IPS-11a (cell line): ENCODE data around the gene PRPSAP1.
"Not testable (repeated sequence)": the region's sequence is repeated elsewhere in the genome, so short reads cannot be mapped to it uniquely, and the experiment has no call there.

Experiments
- H3K4me3 ChIP-seq: one replicate; pipeline ENCODE4 v1.5.1; 2013; ENCODE audit warnings: low read depth, low read length, control low read depth

The PRPSAP1 gene

DNA sequence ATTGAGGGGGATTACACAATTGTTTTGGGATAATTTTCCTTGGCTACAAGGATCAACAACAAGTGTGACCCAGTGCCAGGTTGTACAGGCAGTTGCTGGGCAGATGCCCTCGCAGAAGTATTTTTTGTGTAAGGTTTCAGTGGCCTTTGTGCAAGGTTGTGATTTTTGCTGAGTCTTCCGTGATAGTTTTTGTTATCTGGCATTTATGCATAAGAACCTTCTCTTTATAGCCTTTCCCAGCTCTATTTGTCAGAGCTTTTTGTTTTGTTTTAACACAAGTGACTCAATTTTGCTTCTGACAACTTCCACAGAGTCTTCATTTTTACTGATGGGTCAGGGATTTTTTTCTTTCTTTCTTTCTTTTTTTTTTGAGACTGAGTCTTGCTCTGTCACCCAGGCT is 6.7 kb upstream of the PRPSAP1 start:
- no peak overlapping the region for H3K4me3 ChIP-seq

DNA sequence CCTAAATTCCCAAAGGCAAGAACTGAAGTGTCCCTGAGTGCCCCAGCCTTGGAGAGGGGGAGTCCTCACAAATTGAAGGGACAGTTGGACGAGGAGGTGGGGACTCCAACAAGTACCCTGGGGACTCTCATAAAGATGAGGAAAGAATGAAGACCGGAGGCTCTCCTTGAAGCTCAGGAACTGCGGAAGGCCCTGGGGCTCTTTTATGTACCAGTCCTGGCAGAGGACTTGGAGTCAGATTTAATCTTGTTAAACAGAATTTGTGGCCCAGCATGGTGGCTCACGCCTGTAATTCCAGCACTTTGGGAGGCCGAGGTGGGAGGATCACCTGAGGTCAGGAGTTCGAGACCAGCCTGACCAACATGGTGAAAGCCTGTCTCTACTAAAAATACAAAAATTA is 6.1 kb upstream of the PRPSAP1 start:
- H3K4me3 ChIP-seq: not testable (repeated sequence)

DNA sequence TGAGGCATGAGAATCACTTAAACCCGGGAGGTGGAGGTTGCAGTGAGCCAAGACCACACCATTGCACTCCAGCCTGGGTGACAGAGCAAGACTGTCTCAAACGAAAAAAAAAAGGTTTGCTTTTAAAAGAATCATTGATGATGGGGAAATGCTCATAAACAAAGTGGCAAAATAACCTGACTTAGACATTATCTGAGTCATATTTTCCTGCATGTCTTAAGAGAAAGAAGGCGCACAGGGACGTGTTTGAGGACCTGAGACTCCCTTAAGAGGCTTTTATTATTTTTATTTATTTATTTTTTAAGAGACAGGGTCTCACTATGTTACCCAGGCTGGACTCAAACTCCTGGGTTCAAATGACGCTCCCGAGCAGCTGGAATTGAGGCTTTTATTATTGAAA is 5.7 kb upstream of the PRPSAP1 start:
- no peak overlapping the region for H3K4me3 ChIP-seq

DNA sequence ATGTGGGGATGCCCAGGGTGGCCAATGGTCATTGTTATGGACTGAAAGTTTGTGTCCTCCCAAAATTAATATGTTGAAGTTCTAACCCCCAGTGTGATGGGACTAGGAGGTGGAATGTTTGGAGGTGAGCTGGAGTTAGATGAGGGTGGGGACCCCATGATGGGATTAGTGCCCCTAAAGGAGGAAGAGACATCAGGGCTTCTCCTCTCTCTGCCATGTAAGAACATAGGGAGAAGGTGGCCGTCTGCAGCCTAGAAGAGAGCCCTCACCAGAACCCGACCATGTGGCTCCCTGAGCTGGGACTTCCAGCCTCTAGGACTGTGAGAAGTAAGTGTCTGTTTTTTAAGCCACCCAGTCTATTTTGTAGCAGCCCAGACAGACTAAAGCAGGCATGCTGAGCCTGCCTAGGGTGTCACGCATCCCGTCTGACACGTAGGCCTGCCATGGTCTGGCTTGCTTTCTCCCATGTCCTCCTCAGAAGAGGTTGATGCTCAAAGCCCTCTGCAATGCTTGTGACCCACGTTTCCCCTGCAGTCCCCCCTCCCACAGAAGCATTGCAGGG is 4.0 kb upstream of the PRPSAP1 start:
- H3K4me3 ChIP-seq: no peak overlapping the region

DNA sequence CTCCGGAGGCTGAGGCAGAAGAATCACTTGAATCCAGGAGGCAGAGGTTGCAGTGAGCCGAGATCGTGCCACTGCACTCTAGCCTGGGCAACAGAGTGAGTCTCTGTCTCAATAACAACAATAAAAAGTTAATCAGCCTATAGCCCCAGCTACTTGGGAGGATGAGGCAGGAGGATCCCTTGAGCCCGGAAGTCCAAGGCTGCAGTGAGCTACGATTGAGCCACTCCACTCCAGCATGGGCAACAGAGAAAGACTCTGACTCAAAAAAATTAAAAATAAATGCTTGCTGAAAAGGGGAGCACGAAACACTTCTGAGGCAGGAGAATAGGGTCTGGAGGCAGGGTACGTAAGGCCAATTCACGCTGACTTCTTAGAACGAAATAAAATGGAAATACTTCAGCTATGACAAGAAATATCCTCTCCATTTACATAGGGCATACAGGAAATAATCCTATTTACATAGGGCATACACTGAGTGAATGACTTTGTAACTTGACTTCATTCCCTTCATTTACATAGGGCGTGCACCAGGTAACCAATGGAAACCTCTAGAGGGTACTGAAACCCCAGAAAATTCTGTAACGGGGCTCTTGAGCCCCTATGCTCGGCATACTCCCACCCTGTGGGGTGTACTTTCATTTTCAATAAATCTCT is 3.2 kb upstream of the PRPSAP1 start:
- no peak overlapping the region for H3K4me3 ChIP-seq

DNA sequence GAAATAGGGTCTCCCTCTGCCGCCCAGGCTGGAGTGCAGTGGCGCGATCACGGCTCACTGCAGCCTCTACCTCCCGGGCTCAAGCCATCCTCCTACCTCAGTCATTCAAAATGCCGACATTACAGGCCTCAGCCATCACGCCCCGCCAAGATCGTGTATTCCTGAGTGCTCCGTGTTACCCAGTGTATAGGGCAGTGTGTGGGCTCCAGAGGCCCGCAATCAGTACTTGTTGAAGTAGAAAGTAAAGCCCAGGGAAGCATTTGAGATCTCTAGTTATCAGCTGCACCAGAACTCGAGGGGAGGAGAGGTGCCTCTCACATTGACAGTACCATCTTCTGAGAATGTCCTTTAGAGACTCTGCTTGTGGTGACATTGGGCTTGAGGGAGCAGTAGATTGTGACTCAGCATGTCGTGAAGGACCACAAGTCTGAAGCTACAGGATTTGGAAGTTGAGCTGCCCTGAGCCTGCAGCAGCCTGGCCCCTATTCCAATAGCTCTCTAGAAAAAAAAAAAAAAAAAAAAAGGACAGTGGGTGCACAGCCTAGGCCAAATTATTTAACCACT is 1.1 kb upstream of the PRPSAP1 start:
- no peak overlapping the region for H3K4me3 ChIP-seq

DNA sequence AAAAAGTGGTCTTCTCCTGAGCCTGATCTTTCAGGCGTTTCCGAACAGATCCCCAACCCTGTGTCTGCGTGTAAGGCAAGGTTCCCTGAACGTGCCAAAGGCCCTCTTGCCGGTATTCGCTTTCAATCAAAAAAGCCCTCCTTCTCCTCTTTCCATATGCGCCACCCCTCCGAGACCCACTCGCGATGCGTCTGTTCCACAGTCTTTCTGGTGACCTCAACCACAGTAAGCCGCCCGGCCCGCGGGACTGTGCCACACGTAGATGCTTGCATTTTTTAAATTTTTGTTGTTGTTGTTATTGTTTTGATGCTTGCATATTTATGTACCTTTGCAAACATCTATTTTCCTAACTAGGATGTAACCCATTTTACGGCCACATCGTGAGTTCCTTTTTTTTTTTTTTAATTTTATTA is 607 bp upstream of the PRPSAP1 start:
- H3K4me3 ChIP-seq: peak overlapping the region; percentile 78

DNA sequence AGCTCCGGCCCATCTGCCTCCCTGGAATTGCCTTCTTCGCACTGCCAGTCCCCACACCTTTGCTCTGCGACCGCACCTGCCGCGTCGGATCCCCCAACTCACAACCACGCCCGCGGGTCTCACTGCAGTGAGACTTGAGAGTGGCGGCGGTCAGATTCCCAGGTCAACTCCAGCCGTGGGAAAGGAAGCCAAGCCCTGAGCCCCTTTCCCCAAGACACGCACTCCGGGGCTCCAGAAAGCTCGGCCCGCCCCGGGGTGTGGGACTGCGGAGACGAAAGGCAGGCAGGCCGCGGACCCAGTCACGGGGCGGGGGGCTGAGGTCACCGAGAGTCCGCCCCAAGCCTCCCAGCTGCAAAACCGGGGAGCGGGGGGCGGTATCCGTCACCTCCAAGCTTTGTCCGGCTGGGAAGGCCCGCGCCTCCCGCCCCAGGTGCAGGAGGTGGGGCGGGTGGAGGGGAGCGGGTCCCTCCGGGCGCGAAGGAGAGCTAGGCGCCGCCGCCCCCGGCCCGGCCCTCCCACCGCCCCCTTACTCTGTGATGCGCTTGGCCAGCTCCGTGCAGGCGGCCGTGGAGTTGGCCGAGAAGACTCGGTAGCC is 615 bp downstream of the PRPSAP1 start:
- H3K4me3 ChIP-seq: peak overlapping the region; percentile 78

DNA sequence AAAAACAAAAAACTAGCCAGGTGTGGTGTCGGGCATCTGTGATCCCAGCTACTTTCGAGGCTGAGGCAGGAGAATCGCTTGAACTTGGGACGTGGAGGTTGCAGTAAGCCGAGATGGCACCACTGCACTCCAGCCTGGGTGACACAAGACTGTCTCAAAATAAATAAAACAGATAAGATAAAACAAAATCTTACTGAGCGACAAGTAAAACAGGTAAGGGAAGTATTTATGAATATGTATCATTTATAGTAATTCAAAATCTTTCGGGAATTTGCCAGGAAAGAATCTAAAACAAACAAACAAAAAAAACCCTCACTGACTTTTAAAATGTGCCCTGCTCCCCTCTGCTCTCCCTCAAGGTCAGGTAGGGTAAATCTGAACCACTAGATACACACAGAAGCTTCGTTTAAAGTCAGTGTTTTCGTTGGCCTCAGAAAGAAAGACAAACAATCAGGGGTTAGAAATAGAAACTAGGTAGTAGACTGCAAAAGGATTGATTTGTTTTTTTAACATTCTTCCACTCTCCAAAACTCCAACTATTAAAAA is 2.1 kb downstream of the PRPSAP1 start:
- no peak overlapping the region for H3K4me3 ChIP-seq

DNA sequence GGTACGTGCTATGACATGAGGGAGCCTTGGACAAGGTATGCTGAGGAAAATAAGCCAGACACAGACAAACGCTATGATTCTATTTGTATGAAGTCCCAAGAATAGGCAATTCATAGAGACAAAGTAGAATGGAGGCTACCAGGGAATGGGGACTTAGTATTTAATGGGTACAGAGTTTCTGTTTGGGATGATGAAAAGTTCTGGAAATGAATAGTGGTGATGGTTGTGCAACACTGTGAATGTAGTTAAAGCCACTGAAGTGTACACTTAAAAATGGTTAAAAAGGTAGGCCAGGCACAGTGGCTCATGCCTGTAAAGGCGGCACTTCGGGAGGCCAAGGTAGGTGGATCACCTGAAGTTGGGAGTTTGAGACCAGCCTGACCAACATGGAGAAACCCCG is 3.3 kb downstream of the PRPSAP1 start:
- no peak overlapping the region for H3K4me3 ChIP-seq

DNA sequence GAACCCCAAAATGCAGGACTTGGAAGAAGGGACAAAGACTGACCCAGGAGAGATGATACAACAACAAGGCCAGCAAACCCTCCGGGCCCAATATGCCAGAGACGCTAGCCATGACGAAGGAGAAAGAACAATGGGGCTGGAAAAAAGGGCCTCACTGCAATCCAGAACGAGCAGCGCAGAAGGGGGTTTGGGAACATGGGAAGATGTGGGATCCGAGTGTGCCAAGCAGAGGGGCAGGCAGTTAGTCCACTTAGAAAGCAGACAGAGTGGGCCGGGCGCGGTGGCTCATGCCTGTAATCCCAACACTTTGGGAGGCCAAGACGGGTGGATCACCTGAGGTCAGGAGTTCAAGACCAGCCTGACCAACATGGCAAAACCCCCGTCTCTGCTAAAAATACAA is 6.8 kb downstream of the PRPSAP1 start:
- not testable (repeated sequence) for H3K4me3 ChIP-seq

DNA sequence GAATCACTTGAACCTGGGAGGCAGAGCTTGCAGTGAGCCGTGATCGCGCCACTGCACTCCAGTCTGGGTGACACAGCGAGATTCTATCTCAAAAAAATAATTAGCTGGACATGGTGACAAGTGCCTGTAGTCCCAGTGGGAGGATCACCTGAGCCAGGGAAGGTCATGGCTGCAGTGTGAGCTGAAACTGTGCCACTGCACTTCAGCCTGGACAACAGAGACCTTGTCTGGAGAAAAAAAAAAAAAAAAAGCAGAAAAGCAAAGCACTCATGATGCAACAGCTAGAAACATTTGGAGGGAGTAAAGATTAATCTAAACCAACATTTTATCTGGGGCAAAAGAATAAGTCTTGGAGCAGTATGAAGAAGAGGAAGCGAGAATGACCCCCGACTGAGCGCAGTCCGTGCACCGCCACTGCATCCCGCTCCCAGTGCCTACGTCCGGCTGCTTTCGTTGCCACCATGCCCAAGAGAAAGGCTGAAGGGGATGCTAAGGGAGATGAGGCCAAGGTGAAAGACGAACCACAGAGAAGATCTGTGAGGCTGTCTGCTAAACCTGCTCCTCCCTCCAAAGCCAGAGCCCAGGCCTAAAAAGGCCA is 8.2 kb downstream of the PRPSAP1 start:
- H3K4me3 ChIP-seq: no peak overlapping the region

DNA sequence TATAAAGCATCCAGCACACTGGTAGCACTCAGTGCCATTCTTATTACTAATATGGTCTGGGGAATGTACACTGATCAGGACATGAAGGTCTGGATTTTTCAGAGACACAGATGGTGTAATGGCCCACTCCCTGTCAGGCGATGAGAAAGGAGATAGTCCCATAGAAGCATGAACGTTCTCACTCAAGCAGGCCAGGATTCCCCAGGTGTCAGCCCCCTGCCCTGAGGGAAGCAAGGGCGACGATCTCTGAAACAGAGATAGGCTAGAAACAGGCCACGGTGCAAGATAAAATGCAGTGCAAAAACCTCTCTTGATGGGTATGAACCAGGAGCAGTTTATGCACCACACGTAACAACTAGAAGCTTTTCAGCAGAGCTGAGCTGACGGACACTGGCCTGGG is 10.6 kb downstream of the PRPSAP1 start:
- no peak overlapping the region for H3K4me3 ChIP-seq

DNA sequence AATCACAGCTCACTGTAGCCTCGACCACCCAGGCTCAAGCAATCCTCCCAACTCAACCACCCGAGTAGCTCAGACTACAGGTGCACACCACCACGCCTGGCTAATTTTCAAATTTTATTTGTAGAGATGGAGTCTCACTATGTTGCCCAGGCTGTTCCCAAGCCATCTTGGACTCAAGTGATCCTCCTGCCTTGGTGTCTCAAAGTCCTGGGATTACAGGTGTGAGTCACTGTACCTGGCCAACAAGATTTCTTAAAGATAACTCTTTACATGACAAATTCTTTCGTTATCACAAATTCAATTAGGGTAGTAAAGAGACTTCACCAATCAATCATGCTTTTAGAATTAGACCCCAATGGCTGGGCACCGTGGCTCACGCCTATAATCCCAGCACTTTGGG is 12.4 kb downstream of the PRPSAP1 start:
- H3K4me3 ChIP-seq: no peak overlapping the region

DNA sequence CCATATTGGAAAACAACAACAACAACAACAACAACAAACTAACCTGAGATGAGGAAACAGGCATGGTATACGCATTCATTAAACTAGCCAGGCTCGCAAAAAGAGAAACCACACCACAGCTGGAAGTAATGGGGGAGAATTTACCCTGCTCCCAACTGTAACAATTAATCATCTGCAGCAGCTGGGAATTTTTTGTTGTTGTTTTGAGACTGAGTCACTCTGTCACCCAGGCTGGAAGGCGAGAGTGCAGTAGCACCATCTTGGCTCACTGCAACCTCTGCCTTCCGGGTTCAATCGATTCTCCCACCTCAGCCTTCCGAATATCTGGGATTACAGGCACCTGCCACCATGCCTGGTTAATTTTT is 16.3 kb downstream of the PRPSAP1 start:
- no peak overlapping the region for H3K4me3 ChIP-seq

DNA sequence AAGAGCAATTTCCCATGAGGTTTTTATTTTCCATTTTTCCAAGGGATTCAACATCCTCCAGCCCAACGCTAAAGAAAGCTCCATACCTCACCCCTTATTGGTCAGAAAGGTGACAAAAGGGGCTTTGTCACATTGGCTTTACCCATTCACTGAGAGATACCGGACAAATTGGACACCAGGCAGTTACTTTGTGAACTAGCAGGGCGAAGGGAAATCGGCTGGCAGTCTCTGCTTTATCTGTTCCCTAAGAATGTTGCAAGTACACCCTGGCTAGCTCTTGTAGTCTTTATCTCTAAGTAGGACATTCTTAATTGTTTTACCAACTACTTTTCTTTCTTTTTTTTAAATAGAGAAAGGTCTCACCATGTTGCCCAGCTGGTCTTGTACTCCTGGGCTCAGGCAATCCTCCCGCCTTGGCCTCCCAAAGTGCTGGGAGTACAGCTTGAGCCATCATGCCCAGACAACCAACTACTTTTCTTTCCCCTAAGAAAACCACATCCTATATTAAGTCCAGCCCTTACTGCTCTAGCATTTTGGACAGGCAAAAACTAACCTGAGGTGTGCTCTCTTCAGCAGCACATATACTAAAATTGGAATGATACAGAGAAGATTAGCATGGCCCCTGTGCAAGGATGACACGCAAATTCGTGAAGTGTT is 16.8 kb downstream of the PRPSAP1 start:
- H3K4me3 ChIP-seq: no peak overlapping the region

DNA sequence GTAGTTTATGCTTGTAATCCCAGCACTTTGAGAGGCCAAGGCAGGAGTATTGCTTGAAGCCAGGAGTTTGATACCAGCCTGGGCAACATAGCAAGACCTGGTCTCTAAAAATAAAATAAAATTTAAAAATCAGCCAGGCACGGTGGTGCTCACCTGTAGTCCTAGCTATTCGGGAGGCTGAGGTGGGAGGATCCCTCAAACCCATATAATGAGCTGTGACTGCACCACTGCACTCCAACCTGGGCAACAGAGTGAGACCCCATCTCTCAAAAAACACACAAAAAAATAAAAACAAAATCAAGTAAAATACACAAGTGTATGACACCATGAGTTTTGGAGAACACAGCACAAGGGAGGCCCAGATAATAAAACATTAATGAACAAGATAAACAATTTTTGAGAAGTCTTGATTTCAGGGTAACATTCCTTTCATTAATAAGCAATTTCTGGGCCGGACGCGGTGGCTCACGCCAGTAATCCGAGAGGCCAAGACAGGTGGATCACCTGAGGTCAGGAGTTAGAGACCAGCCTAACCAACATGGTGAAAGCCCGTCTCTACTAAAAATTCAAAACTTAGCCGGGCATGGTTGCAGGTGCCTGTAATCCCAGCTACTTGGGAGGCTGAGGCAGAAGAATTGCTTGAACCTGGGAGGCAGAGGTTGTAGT is 17.9 kb downstream of the PRPSAP1 start:
- H3K4me3 ChIP-seq: no peak overlapping the region

DNA sequence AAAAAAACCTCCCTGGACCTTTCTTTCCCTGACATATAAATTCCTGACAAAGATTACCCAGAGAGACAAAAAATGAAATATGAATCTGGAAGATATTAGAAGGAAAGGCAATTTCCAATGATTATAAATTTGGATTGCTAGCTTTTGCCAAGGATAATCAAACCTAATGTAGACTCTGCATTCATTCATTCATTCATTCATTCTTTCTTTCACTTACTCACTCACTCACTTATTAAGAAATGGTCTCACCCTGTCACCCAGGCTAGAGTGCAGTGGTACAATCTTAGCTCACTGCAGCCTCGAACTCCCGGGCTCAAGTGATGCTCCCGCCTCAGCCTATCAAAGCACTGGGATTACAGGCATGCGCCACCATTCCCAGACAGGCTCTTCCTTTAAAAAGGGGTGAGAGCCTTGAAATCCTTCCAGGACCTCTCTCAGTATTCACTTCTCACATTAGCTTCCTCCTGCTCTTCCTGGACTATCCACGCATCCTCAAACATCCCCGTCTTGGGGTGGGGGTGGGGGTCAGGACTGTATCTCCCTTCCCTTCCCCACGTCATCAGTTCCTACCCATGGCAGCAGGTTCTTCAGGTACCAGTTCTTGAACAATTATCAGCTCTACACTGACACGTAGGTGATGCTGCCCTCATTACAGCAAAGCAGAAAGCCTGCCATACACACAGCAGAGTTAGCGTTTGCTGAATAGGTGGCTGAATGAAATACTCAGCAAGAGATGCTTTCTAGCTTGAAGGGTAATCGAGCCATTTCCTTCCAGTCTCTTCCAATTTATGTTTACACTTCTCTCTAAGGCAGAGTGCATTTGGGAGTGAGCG is 19.8 kb downstream of the PRPSAP1 start:
- no peak overlapping the region for H3K4me3 ChIP-seq

DNA sequence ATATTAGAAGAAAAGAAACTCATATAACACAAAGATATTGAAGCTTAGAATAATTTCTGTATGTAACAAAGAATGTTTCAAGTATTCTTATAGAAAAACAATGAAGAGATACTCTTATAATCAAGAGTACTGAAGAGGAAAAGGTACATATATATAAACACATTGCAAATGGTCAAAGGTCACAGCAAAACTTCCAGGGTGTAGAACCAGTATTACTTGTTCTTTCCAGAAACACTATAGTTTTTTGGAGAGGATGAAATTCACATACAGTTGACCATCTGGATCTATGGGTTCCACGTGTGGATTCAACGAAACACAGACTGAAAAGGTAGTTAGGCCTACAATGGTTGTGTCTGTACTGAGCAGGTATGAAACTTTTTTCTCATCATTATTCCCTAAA is 22.6 kb downstream of the PRPSAP1 start:
- no peak overlapping the region for H3K4me3 ChIP-seq

DNA sequence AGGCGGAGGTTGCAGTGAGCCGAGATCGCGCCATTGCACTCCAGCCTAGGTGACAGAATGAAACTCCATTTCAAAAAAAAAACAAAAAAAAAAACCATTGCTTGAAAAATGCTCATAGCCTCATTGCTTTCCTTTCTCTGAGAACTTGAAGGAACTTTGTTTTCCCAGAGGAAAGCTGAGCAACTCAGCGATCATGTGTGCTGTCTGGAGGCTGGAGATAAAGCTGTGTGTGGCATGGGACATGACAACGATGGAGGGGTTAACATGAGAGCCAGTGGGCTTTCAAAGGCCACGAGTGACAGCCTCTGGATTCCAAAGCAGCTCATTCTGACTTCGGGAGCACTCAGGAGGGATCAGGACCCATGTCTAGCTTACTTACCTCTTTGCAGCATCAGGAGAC is 24.1 kb downstream of the PRPSAP1 start:
- no peak overlapping the region for H3K4me3 ChIP-seq
